Measurements from ENCODE around the gene SYPL2. TPM values are rescaled to one million over a fixed set of nuclear protein-coding genes. Genes with fewer than 3 reads are reported as not detected.
A peak's percentile ranks its signal among the peaks of the same experiment; 100 is the strongest.

SYPL2 gene
- total RNA-seq (2021) = 2.5 and 2.6 TPM in 2 replicates
- long read RNA-seq, partial matches to known transcripts = 0 of 2 reads
- long read RNA-seq, other reads (novel, unspliced or antisense) = 2 of 2 reads

DNA sequence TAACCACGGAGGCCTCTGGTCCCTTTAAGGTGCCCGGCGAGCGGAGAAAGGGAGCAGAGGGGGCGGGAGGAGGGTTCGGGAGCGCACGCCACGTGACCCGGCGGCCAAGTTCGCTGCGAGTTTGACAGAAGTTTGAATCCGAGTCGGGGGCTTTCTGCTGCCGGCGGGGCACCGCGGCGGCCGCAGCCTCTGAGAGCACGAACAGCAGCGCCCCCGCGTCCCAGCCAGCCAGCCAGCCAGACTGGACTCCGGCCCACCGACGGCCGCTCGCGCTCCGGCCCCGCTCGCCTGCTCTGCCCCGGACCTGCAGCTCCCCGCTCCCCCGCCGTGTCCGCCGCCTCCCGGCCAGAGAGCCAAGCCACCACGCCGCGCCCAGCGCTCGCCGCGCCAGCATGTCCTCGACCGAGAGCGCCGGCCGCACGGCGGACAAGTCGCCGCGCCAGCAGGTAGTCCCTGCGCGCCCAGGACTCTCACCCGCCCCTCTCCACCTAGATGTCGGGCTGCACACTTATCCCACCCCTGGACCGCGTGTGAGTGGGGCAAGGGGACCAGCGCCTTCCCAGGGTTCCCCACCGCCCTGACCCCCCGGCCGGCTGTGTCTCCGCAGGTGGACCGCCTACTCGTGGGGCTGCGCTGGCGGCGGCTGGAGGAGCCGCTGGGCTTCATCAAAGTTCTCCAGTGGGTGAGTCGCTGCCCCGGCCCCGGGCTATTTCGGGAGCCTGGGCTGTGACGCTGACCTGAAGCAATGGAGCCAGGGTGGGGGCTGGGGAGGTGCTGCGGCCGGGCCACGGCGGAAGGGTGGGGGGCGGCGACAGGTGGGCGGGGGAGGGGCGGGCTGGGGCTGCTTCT is at the start of gene SYPL2:
Gene SYPL2, plus strand, starts transcription at position 95 of the 849 bp plus-strand sequence. Its CDS starts 298 bp downstream, at position 393.
- H3K27ac ChIP-seq (ENCODE audit: insufficient read length, low read depth, low read length) = no peak within 1 kb of the TSS
- peaks cover 14% of the 10 kb centered on the region; the same call in 1 of the 2 replicates for H3K27me3 ChIP-seq (ENCODE audit: insufficient read depth, low read length)
- no peak within 1 kb of the TSS for H2BK5ac ChIP-seq (ENCODE audit: insufficient read length, low read length)
- H3K9me3 Mint-ChIP-seq = peaks cover 0 to 3% of the 10 kb centered on the region in 2 experiments; a peak in 1 of 5 replicates
- no peak within 1 kb of the TSS for H4K8ac ChIP-seq (replicated peaks; ENCODE audit: insufficient read length, low read depth, low read length)
- no CpG with 5 or more reads among the region's 88 CpGs for WGBS (ENCODE audit: extremely low coverage, insufficient read length, low lambda C conversion rate)
- no peak within 1 kb of the TSS for H2BK20ac ChIP-seq (ENCODE audit: low read depth, low read length, poor library complexity, severe bottlenecking)
- H4K20me1 ChIP-seq (ENCODE audit: control insufficient read depth, insufficient read depth, insufficient read length) = no peaks in the 10 kb centered on the region
- no peak within 1 kb of the TSS for H3K18ac ChIP-seq (ENCODE audit: insufficient read length, low read depth, low read length)
- no peak within 1 kb of the TSS for H3T11ph ChIP-seq (ENCODE audit: low read length)
- peak within 1 kb of the TSS; percentile 67 for H3K4me2 ChIP-seq (ENCODE audit: insufficient read depth, insufficient read length, low read length)
- H3K14ac ChIP-seq (ENCODE audit: insufficient read depth, low read length) = peak within 1 kb of the TSS; percentile 56; the same call in 1 of the 2 replicates
- no peak within 1 kb of the TSS for H2BK12ac ChIP-seq (ENCODE audit: insufficient read length, low read depth, low read length)
- DNase-seq = peak; percentile 81
- no peak within 1 kb of the TSS for H4K91ac ChIP-seq (ENCODE audit: insufficient read length, low read depth, low read length)
- no peak within 1 kb of the TSS for H3K4ac ChIP-seq (ENCODE audit: low read depth, low read length)
- TF ChIP-seq, protein P1, sequence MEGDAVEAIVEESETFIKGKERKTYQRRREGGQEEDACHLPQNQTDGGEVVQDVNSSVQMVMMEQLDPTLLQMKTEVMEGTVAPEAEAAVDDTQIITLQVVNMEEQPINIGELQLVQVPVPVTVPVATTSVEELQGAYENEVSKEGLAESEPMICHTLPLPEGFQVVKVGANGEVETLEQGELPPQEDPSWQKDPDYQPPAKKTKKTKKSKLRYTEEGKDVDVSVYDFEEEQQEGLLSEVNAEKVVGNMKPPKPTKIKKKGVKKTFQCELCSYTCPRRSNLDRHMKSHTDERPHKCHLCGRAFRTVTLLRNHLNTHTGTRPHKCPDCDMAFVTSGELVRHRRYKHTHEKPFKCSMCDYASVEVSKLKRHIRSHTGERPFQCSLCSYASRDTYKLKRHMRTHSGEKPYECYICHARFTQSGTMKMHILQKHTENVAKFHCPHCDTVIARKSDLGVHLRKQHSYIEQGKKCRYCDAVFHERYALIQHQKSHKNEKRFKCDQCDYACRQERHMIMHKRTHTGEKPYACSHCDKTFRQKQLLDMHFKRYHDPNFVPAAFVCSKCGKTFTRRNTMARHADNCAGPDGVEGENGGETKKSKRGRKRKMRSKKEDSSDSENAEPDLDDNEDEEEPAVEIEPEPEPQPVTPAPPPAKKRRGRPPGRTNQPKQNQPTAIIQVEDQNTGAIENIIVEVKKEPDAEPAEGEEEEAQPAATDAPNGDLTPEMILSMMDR (conservative IDR thresholded peaks at IDR 0.05) = no peak
- H3K23ac ChIP-seq (ENCODE audit: insufficient read length, low read depth, low read length) = no peak within 1 kb of the TSS
- peak within 1 kb of the TSS; percentile 39 for H3K9ac ChIP-seq (ENCODE audit: extremely low read depth, insufficient read length, low read length)
- no peak within 1 kb of the TSS for H4K5ac ChIP-seq (ENCODE audit: insufficient read length, low read depth, low read length)
- H2BK15ac ChIP-seq (ENCODE audit: low read depth, low read length) = no peak within 1 kb of the TSS
- no peak within 1 kb of the TSS for H3K27ac Mint-ChIP-seq
- H3K9me3 ChIP-seq (ENCODE audit: control insufficient read depth, low read depth, low read length) = no peaks in the 10 kb centered on the region
- no peak within 1 kb of the TSS for H2BK120ac ChIP-seq (ENCODE audit: low read depth, low read length, poor library complexity, severe bottlenecking)
- peaks cover 15% of the 10 kb centered on the region for H3K23me2 ChIP-seq (ENCODE audit: insufficient read length, low read depth, low read length, poor library complexity, severe bottlenecking)
- no peak within 1 kb of the TSS for H3K56ac ChIP-seq (ENCODE audit: insufficient read length, low read depth, low read length)
- H3K79me2 ChIP-seq (ENCODE audit: insufficient read depth, low read length) = no peaks in the 10 kb centered on the region
- H3K4me1 ChIP-seq (ENCODE audit: insufficient read depth, low read length) = no peaks in the 10 kb centered on the region; the same call in 1 of the 2 replicates
- peaks cover 85% of the 10 kb centered on the region for H3K27me3 Mint-ChIP-seq (ENCODE audit: low read depth)
- no peak within 1 kb of the TSS for H2AK5ac ChIP-seq (ENCODE audit: insufficient read length, low read length)
- H3K79me1 ChIP-seq (ENCODE audit: insufficient read depth, low read depth, low read length, poor library complexity, severe bottlenecking) = no peaks in the 10 kb centered on the region
- no peaks in the 10 kb centered on the region for H3K36me3 Mint-ChIP-seq (ENCODE audit: insufficient read depth in 1 of 3, low read depth in 3 of 3)
- H3K4me3 Mint-ChIP-seq = peak within 1 kb of the TSS; percentile 66 to 82
- H3K4me1 Mint-ChIP-seq = peaks cover 21 to 22% of the 10 kb centered on the region in 2 experiments
- peak within 1 kb of the TSS; percentile 75 for H2AFZ ChIP-seq (ENCODE audit: low read length)
